Natural killer cell treated with Interleukin-12 subunit alpha and Interleukin-12 subunit beta and Interleukin-15 and Interleukin-18, amount 100 ng/mL, for 72 hours (primary cell): Measurements from ENCODE around the gene HMG20B. TPM values are rescaled to one million over a fixed set of nuclear protein-coding genes. Genes with fewer than 3 reads are reported as not detected.

Experiments
- ATAC-seq, 2 donors: fragments of 150-1000 bp; cut with Tn5 transposase in 1 of 2; sonication (Bioruptor Pico), chemical (Tn5 transposase) in 1 of 2; 2 replicates each; pipeline ENCODE4 v1.10.0; 2021
- DNase-seq: peaks from one replicate; pipeline ENCODE4 v3.0.0; 2022; ENCODE audit warnings: low spot score
- H3K27ac Mint-ChIP-seq, 2 donors: 1 replicate in 1 of 2; 2 replicates in 1 of 2; pipeline ENCODE4 v1.8.0; 2022; ENCODE audit warnings: mixed read lengths in 2 of 2, mild to moderate bottlenecking in 1 of 2, moderate library complexity in 1 of 2
- H3K27me3 Mint-ChIP-seq, 2 donors: 1 replicate in 1 of 2; 2 replicates in 1 of 2; pipeline ENCODE4 v1.8.0; 2022; ENCODE audit warnings: mixed read lengths in 2 of 2
- H3K36me3 Mint-ChIP-seq: one replicate; pipeline ENCODE4 v1.8.0; 2022; ENCODE audit warnings: mixed read lengths
- H3K4me1 Mint-ChIP-seq, 2 donors: 1 replicate in 1 of 2; 2 replicates in 1 of 2; pipeline ENCODE4 v1.8.0; 2022; ENCODE audit warnings: low read depth in 2 of 2, mixed read lengths in 2 of 2, mild to moderate bottlenecking in 1 of 2
- H3K4me3 Mint-ChIP-seq: one replicate; pipeline ENCODE4 v1.8.0; 2022; ENCODE audit warnings: mixed read lengths
- H3K9me3 Mint-ChIP-seq: 2 replicates; pipeline ENCODE4 v1.8.0; 2022; ENCODE audit warnings: mixed read lengths
- total RNA-seq, 2 donors: library from RNA; stranded (reverse); gene quantifications; one replicate each; pipeline ENCODE4 v1.2.3, GENCODE V29; 2022

The HMG20B gene
- total RNA-seq, 2 donors from 2014 or later, result 38.2 to 48.0 TPM

GRCh38 chr19:3533563-3534216 is 39.1 kb upstream of the HMG20B start:
- no peaks in the 10 kb centered on the region for H3K27me3 Mint-ChIP-seq
- no peak overlapping the region for H3K4me3 Mint-ChIP-seq
- DNase-seq, result no peak
- no peaks in the 10 kb centered on the region for H3K36me3 Mint-ChIP-seq
- H3K4me1 Mint-ChIP-seq, result peaks cover 0 to 4% of the 10 kb centered on the region in 2 donors
- ATAC-seq, result no peak
- H3K27ac Mint-ChIP-seq, result no peak overlapping the region
- no peaks in the 10 kb centered on the region for H3K9me3 Mint-ChIP-seq

DNA sequence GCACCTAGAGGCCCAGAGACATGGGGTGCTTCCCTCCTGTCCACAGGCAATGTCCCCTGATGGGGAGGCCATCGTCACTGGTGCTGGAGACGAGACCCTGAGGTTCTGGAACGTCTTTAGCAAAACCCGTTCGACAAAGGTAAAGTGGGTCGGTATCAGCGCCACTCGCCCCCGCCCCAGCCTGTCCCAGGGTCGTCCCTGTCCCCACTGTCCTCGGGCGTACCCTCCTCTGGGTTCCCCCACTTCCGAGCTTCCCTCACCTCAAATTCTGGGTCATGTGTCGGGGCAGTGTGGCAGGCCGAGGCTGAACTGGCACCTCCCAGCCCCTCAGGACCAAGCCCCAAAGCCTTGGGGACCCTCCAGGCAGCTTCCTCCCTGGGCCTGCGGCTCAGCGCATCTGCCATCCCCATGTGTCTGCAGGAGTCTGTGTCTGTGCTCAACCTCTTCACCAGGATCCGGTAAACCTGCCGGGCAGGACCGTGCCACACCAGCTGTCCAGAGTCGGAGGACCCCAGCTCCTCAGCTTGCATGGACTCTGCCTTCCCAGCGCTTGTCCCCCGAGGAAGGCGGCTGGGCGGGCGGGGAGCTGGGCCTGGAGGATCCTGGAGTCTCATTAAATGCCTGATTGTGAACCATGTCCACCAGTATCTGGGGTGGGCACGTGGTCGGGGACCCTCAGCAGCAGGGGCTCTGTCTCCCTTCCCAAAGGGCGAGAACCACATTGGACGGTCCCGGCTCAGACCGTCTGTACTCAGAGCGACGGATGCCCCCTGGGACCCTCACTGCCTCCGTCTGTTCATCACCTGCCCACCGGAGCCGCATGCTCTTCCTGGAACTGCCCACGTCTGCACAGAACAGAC is 38.1 kb upstream of the HMG20B start:
- no peaks in the 10 kb centered on the region for H3K36me3 Mint-ChIP-seq
- DNase-seq (no peak), ATAC-seq (no peak)
- H3K4me1 Mint-ChIP-seq, result peaks cover 0 to 4% of the 10 kb centered on the region in 2 donors
- H3K27ac Mint-ChIP-seq, result no peak overlapping the region
- H3K9me3 Mint-ChIP-seq, result no peaks in the 10 kb centered on the region
- no peak overlapping the region for H3K4me3 Mint-ChIP-seq
- H3K27me3 Mint-ChIP-seq, result no peaks in the 10 kb centered on the region

GRCh38 chr19:3535235-3535535 is 37.6 kb upstream of the HMG20B start:
- no peak for ATAC-seq
- Mint-ChIP-seq H3K4me3 (no peak overlapping the region), H3K27me3 (no peaks in the 10 kb centered on the region), H3K36me3 (no peaks in the 10 kb centered on the region), H3K9me3 (no peaks in the 10 kb centered on the region), H3K4me1 (peaks cover 0 to 4% of the 10 kb centered on the region in 2 donors), H3K27ac (no peak overlapping the region)
- DNase-seq, result no peak

GRCh38 chr19:3535563-3535965 is 37.2 kb upstream of the HMG20B start:
- Mint-ChIP-seq H3K27ac (no peak overlapping the region), H3K4me3 (no peak overlapping the region), H3K9me3 (no peaks in the 10 kb centered on the region), H3K27me3 (no peaks in the 10 kb centered on the region), H3K4me1 (peaks cover 0 to 4% of the 10 kb centered on the region in 2 donors), H3K36me3 (no peaks in the 10 kb centered on the region)
- ATAC-seq (no peak), DNase-seq (no peak)

- Mint-ChIP-seq H3K4me1 (peaks cover 0 to 4% of the 10 kb centered on the region in 2 donors), H3K9me3 (no peaks in the 10 kb centered on the region), H3K27ac (no peak overlapping the region), H3K36me3 (no peaks in the 10 kb centered on the region), H3K27me3 (no peaks in the 10 kb centered on the region), H3K4me3 (no peak overlapping the region)
- DNase-seq (no peak), ATAC-seq (no peak)
These were observed 36.8 kb upstream of the HMG20B start for GRCh38 chr19:3535981-3536380.

DNA sequence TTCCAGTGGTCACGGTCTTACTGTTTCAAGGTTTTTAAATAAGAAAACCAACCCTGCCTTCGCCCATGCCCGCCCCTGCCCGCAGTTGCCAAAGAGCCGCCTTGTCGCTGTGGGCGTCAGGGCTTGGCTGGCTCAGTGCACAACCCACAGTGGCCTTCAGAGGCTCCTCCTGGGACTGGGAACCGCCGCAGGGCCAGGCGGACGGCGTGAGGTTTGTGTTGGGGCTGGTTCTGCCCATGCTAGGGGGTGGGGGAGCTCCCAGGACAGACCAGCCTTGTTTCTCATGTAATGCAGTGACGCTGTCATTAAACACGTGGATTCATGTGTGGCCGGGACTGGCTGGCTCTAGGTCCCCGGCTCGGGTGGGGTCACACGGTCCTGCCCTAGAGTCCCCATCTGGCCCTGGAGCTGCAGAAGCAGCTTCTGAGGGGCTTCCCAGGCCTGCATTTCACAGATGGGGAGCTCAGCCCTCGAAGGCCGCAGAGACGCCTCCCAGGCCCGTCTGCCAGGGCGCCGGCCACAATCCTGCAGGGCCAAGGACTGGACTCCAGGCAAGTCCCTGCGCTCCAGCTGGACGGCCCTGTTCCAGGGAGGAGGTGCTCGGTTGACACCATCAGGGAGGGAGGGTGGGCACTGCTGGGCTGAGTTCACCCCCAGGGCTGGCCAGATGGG is 36.2 kb upstream of the HMG20B start:
- Mint-ChIP-seq H3K4me1 (peaks cover 0 to 4% of the 10 kb centered on the region in 2 donors), H3K36me3 (no peaks in the 10 kb centered on the region), H3K9me3 (no peaks in the 10 kb centered on the region), H3K27me3 (no peaks in the 10 kb centered on the region), H3K27ac (no peak overlapping the region), H3K4me3 (no peak overlapping the region)
- no peak for ATAC-seq
- no peak for DNase-seq

GRCh38 chr19:3537101-3537437 is 35.7 kb upstream of the HMG20B start:
- H3K27me3 Mint-ChIP-seq, result no peaks in the 10 kb centered on the region
- no peak overlapping the region for H3K4me3 Mint-ChIP-seq
- peaks cover 0 to 4% of the 10 kb centered on the region in 2 donors for H3K4me1 Mint-ChIP-seq
- no peaks in the 10 kb centered on the region for H3K36me3 Mint-ChIP-seq
- ATAC-seq, result no peak
- no peaks in the 10 kb centered on the region for H3K9me3 Mint-ChIP-seq
- no peak overlapping the region for H3K27ac Mint-ChIP-seq
- no peak for DNase-seq

DNA sequence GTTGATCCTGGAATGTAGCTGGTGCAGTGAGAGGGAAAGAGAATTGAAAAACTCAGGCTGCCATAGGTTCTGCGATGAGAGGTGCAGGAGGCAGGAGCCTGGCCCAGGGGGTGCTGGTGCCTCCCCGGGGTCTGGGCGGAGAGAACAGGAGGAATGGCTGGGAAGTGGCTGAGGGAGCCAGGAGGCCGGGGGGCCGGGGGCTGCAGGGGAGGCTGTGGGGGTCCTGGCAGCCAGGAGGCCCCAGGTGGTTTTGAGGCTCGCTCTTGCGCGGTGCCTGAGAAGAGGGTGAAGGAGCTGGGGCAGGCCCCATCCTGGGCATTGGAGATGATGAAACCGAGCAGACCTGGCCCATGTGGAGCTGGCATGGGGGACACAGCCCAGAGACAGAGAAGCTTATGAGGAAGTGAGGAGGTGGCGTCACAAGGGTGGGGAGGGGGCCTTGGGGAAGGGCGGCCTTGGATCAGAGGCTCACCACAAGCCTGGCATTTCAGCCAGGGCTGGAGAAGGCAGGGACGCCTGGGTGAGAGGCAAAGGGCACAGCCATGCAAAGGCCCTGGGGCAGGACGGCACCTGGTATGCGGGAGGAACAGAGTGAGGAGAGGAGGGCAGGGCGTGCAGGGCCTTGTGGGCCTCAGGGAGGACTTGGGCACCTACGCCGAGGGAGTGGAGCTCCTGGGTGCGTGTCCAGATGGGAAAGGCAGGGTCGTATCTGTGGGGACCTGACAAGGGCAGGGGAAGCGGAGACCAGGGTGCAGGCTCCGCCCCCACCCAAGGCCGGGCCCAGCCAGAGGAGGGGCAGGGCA is 35.1 kb upstream of the HMG20B start:
- Mint-ChIP-seq H3K9me3 (no peaks in the 10 kb centered on the region), H3K36me3 (no peaks in the 10 kb centered on the region), H3K4me1 (peaks cover 0 to 4% of the 10 kb centered on the region in 2 donors), H3K27me3 (no peaks in the 10 kb centered on the region), H3K4me3 (no peak overlapping the region), H3K27ac (no peak overlapping the region)
- DNase-seq, result no peak
- ATAC-seq, result no peak

DNA sequence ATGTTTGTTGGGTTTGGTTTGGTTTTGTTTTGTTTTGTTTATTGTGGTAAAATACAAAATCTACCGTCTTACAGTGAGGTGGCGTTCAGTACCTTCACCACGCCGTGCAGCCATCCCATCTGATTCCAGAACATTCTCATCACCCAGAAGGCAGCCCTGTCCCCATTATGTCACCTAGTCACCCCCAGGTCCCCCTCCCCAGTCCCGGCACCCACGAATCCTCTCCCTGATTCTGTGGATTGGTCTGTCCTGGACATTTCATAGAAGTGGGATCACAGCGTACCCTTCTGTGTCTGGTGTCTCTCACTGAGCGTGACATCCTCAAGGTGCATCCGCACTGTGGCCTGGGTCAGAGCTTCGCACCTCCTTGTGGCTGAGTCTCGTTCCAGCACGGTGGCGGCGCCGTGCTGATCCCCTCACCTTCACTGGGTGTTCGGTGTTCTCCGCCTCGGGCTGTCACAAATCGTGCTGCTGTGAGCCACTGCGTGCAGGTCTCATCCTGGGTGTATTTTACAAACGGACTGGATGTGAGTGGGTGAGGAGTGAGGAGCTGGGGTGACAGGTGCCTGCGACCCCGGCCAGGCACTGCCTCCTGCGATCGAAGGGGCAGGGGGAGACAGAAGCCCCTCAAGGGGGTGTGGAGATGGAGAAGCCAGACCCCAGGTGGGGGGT is 34.4 kb upstream of the HMG20B start:
- H3K9me3 Mint-ChIP-seq, result no peaks in the 10 kb centered on the region
- DNase-seq (no peak), ATAC-seq (no peak)
- no peaks in the 10 kb centered on the region for H3K27me3 Mint-ChIP-seq
- H3K36me3 Mint-ChIP-seq, result no peaks in the 10 kb centered on the region
- no peak overlapping the region for H3K27ac Mint-ChIP-seq
- peaks cover 0 to 4% of the 10 kb centered on the region in 2 donors for H3K4me1 Mint-ChIP-seq
- no peak overlapping the region for H3K4me3 Mint-ChIP-seq

DNA sequence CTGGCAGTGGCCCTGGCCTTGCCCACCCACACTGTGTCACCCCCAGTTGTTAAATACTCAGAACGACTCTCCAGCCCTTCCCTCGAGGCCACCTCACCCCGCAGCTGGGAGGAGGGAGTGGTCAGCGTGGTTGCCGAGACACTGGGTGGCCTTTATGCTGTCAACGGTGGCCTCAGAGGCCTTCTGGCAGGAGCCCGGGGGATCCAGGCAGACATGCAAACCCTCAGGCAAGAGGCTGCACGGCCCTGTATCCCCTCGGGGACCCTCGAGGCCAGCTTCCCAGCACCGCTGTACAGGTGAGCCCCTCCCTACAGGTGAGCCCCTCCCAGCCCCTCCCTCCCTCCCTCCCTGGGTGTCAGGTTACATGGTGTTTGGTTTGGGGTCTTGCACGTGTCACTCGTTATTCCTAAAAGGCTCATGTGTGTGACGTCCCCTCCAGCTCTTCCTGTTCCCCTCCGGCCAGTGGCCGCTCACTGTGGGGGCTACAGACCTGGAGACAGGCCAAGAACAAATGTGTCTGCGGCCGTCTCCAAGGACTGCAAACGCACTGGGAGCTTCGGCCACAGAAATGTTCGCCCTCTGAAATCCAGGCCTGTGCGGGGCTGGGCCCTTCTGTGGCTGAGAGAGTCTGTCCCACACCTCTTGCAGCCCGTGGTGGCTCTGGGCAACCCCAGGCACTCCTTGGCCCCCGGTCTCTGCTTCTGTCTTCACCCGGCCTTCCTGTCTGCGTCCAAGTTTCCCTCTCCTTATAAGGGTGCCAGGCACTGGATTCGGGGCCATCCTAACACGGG is 33.6 kb upstream of the HMG20B start, which contains the start of gene TEKTIP1:
TEKTIP1 (plus strand) TSS at position 210 of the 791 bp plus-strand sequence; CDS start at position 214, 4 bp downstream.
- Mint-ChIP-seq H3K27ac (no peak within 1 kb of the TSS), H3K27me3 (no peaks in the 10 kb centered on the region)

GRCh38 chr19:3539756-3540118 is 33.0 kb upstream of the HMG20B start:
- no peak overlapping the region for H3K27ac Mint-ChIP-seq
- H3K9me3 Mint-ChIP-seq, result no peaks in the 10 kb centered on the region
- ATAC-seq (no peak), DNase-seq (no peak)
- H3K27me3 Mint-ChIP-seq, result no peaks in the 10 kb centered on the region
- H3K36me3 Mint-ChIP-seq, result no peaks in the 10 kb centered on the region
- peaks cover 0 to 4% of the 10 kb centered on the region in 2 donors for H3K4me1 Mint-ChIP-seq
- H3K4me3 Mint-ChIP-seq, result no peak overlapping the region

More for the DNA sequence above, 33.6 kb upstream of the HMG20B start, which contains the start of gene TEKTIP1:
- Mint-ChIP-seq H3K4me1 (peaks cover 0 to 4% of the 10 kb centered on the region in 2 donors), H3K36me3 (no peaks in the 10 kb centered on the region), H3K4me3 (no peak within 1 kb of the TSS), H3K9me3 (no peaks in the 10 kb centered on the region)
- no peak for ATAC-seq
- no peak for DNase-seq

DNA sequence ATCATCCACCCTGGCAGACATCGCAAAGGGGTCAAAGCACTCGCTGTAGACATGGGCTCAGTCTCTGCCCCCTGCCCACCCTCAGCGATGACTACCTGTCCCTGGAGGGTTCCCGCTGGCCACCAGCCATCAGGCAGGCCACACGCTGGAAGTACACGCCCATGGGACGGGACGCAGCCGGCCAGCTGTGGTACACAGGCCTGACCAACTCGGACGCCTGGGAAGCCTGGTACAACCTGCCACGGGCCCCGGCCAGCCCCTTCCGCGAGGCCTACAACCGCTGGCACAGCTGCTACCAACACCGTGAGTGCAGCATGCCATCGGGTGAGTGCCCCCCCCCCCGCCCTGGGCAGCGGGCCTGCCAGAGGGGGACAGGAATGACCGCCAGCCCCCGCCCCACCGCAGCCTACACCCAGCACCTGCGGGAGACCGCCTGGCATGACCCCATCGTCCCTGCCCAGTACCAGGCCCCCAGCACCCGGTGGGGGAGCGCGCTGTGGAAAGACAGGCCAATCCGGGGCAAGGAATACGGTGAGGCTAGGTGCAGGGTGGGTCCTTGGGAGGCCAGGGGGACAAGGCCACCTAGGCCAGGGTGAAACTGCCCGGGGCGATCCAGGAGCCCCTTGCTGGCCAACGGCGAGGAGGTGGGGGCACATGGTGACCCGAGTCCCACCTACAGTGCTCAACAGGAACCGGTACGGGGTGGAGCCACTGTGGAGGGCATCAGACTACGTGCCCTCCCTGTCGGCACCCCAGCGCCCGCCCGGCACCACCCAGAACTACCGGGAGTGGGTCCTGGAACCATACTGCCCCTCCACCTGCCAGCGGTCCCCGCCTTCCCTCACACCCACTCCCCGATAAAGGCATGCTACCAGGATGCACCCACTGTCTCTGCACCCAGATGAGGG is 29.3 kb upstream of the HMG20B start:
- ATAC-seq (no peak), DNase-seq (no peak)
- Mint-ChIP-seq H3K27me3 (no peaks in the 10 kb centered on the region), H3K9me3 (no peaks in the 10 kb centered on the region), H3K4me1 (peaks cover 0 to 14% of the 10 kb centered on the region in 2 donors), H3K36me3 (no peaks in the 10 kb centered on the region), H3K27ac (no peak overlapping the region), H3K4me3 (no peak overlapping the region)
